K562 (cell line): ENCODE data around the gene TARS2. TPM values are rescaled to one million over a fixed set of nuclear protein-coding genes. Genes with fewer than 3 reads are reported as not detected.

ENCODE experiments used
- ARID1B ChIP-seq: fragments of 450-650 bp; IDR thresholded peaks from 2 replicates; pipeline ENCODE4 v1.6.1; 2016; ENCODE audit warnings: antibody characterized with exemption, mild to moderate bottlenecking, inconsistent platforms
- CC2D1A ChIP-seq: fragments of 450-650 bp; IDR thresholded peaks from 2 replicates; pipeline ENCODE4 v1.6.1; 2017; ENCODE audit warnings: mild to moderate bottlenecking
- MCM2 ChIP-seq: fragments of 450-650 bp; IDR thresholded peaks from 2 replicates; pipeline ENCODE4 v1.6.1; 2017; ENCODE audit warnings: low read depth, mild to moderate bottlenecking
- NEUROD1 ChIP-seq: fragments of 150-350 bp; IDR thresholded peaks from 2 replicates; pipeline ENCODE4 v1.6.1; 2014; ENCODE audit warnings: borderline replicate concordance, low read length, low read depth; ENCODE audit not compliant: partially characterized antibody
- PURB ChIP-seq: sonication (generic); formaldehyde crosslinking; IDR thresholded peaks from 2 replicates; pipeline ENCODE4 v1.9.0; 2021; ENCODE audit warnings: low read depth, mild to moderate bottlenecking, missing genetic modification reagents
- SOX6 ChIP-seq: fragments of 450-650 bp; IDR thresholded peaks from 2 replicates; pipeline ENCODE4 v1.6.1; 2014; ENCODE audit warnings: mild to moderate bottlenecking
- TEAD4 ChIP-seq, 2 experiments: sonication (generic) in 1 of 2; formaldehyde crosslinking in 1 of 2; IDR thresholded peaks; 2 replicates each; pipeline versions ENCODE4 v1.6.1 to v1.8.0; 2012 to 2022; ENCODE audit warnings: borderline replicate concordance in 1 of 2, inconsistent platforms in 1 of 2, low read length in 1 of 2, mild to moderate bottlenecking in 1 of 2, missing genetic modification reagents in 1 of 2
- THRAP3 ChIP-seq: fragments of 450-650 bp; IDR thresholded peaks from 2 replicates; pipeline ENCODE4 v1.6.1; 2016; ENCODE audit warnings: mild to moderate bottlenecking, inconsistent platforms, borderline replicate concordance
- YBX1 ChIP-seq: fragments of 450-650 bp; IDR thresholded peaks from 2 replicates; pipeline ENCODE4 v1.7.1; 2016; ENCODE audit warnings: mild to moderate bottlenecking
- ZNF347 ChIP-seq: fragments of 450-650 bp; formaldehyde crosslinking; IDR thresholded peaks from 2 replicates; pipeline ENCODE4 v1.4.0; 2020; ENCODE audit warnings: low read depth, mild to moderate bottlenecking, moderate library complexity
- polyA plus RNA-seq, 8 experiments: library from polyadenylated mRNA; depleted of rRNA in 4 of 8; stranded (reverse) in 5 of 8; unstranded in 3 of 8; fragments of >200 nt; fragmentation: Nextera tagmentation in 2 of 8; fragmentation: Illumina TruSeq in 1 of 8; extraction: Ambion mirVana in 2 of 8; extraction: Trizol in 1 of 8; gene quantifications; 2 replicates each; pipeline versions ENCODE4 v1.2.1 to v1.2.3, GENCODE V29; 2011 to 2014; ENCODE audit warnings: inconsistent platforms in 1 of 8, missing spikeins in 1 of 8
- total RNA-seq, 7 experiments: library from RNA; depleted of rRNA in 6 of 7; stranded (reverse); fragments of >200 nt in 6 of 7; fragmentation: Illumina TruSeq in 2 of 7; extraction: Trizol in 2 of 7; gene quantifications; 2 replicates each; pipeline versions ENCODE4 v1.2.1 to v1.2.3, GENCODE V29; 2011 to 2021; ENCODE audit warnings: low replicate concordance in 1 of 7
- TF ChIP-seq, protein P1 (sequence below): fragments of 450-650 bp; formaldehyde crosslinking; IDR thresholded peaks from 2 replicates; pipeline ENCODE4 v1.4.0; 2020; ENCODE audit warnings: mild to moderate bottlenecking, moderate library complexity
- TF ChIP-seq, protein P2 (sequence below): fragments of 450-650 bp; IDR thresholded peaks from 2 replicates; pipeline ENCODE4 v1.6.1; 2016
- TF ChIP-seq, protein P3 (sequence below): fragments of 450-650 bp; IDR thresholded peaks from 2 replicates; pipeline ENCODE4 v1.6.1; 2018; ENCODE audit not compliant: partially characterized antibody
- TF ChIP-seq, protein P4 (sequence below), 2 experiments: fragments of 450-650 bp in 1 of 2; sonication (generic) in 1 of 2; formaldehyde crosslinking in 1 of 2; IDR thresholded peaks in 1 of 2; conservative IDR thresholded peaks in 1 of 2; 2 replicates each; pipeline versions ENCODE4 v1.6.1 to v1.8.1; 2016 to 2023; ENCODE audit warnings: mild to moderate bottlenecking in 2 of 2, moderate library complexity in 2 of 2, inconsistent platforms in 1 of 2, missing genetic modification reagents in 1 of 2
- TF ChIP-seq, protein P5 (sequence below): IDR thresholded peaks from 2 replicates; pipeline ENCODE4 v1.6.1; 2011; ENCODE audit not compliant: insufficient read length; ENCODE audit errors: extremely low read depth
- TF ChIP-seq, protein P6 (sequence below): sonication (generic); formaldehyde crosslinking; IDR thresholded peaks from 2 replicates; pipeline ENCODE4 v1.8.0; 2023; ENCODE audit warnings: mild to moderate bottlenecking, missing genetic modification reagents

Gene TARS2
- total and polyA plus RNA-seq, 9 of the 15 experiments (the other 6 are each of a cell fraction or from before 2014, with no cell fraction given), result 17.0 to 64.2 (median 39.4) TPM

DNA sequence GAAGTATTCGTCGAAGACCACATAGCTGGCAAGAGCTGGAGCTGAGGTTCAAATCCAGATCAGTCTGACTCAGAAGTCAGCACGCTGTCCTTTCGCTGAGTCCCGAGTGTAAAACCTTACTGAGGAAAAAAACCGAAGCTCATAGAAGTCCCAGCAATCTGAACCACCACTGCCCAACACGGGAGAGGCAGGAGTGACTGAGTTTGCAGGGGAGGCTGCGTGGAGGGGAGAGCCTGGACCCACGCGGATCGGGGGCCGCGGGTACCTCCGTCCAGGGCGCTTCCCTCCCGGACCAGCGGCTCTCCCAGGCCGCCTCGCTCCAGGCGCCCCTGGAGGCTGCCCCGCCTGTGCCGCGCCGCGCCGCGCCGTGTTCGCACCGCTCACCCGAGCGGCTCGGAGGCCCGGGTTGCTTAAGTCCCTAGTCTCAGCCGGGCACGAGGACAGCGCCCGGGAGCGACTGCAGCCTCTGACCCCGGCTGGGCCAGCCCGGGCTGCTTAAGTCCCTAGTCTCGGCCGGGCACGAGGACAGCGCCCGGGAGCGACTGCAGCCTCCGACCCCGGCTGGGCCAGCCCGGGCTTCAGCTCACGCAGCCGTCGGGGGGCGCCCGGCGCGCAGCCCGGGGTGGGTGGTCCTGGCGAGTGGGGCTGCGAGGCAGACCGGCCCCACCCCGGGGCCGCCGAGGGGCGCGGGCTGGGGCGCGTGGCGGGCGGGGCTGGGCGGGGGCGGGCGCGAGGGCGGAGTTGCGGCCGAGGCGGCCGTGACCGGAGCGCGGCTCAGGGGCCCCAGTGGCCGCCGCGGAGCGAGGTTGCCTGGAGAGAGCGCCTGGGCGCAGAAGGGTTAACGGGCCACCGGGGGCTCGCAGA, 61.6 kb downstream of the TARS2 start, which contains the start of gene ADAMTSL4 (continued):
- TF ChIP-seq, protein P1, sequence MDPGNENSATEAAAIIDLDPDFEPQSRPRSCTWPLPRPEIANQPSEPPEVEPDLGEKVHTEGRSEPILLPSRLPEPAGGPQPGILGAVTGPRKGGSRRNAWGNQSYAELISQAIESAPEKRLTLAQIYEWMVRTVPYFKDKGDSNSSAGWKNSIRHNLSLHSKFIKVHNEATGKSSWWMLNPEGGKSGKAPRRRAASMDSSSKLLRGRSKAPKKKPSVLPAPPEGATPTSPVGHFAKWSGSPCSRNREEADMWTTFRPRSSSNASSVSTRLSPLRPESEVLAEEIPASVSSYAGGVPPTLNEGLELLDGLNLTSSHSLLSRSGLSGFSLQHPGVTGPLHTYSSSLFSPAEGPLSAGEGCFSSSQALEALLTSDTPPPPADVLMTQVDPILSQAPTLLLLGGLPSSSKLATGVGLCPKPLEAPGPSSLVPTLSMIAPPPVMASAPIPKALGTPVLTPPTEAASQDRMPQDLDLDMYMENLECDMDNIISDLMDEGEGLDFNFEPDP (CRISPR knock-in tag), result no peak
- TF ChIP-seq, protein P2, sequence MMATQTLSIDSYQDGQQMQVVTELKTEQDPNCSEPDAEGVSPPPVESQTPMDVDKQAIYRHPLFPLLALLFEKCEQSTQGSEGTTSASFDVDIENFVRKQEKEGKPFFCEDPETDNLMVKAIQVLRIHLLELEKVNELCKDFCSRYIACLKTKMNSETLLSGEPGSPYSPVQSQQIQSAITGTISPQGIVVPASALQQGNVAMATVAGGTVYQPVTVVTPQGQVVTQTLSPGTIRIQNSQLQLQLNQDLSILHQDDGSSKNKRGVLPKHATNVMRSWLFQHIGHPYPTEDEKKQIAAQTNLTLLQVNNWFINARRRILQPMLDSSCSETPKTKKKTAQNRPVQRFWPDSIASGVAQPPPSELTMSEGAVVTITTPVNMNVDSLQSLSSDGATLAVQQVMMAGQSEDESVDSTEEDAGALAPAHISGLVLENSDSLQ, result no peak
- TF ChIP-seq, protein P3, sequence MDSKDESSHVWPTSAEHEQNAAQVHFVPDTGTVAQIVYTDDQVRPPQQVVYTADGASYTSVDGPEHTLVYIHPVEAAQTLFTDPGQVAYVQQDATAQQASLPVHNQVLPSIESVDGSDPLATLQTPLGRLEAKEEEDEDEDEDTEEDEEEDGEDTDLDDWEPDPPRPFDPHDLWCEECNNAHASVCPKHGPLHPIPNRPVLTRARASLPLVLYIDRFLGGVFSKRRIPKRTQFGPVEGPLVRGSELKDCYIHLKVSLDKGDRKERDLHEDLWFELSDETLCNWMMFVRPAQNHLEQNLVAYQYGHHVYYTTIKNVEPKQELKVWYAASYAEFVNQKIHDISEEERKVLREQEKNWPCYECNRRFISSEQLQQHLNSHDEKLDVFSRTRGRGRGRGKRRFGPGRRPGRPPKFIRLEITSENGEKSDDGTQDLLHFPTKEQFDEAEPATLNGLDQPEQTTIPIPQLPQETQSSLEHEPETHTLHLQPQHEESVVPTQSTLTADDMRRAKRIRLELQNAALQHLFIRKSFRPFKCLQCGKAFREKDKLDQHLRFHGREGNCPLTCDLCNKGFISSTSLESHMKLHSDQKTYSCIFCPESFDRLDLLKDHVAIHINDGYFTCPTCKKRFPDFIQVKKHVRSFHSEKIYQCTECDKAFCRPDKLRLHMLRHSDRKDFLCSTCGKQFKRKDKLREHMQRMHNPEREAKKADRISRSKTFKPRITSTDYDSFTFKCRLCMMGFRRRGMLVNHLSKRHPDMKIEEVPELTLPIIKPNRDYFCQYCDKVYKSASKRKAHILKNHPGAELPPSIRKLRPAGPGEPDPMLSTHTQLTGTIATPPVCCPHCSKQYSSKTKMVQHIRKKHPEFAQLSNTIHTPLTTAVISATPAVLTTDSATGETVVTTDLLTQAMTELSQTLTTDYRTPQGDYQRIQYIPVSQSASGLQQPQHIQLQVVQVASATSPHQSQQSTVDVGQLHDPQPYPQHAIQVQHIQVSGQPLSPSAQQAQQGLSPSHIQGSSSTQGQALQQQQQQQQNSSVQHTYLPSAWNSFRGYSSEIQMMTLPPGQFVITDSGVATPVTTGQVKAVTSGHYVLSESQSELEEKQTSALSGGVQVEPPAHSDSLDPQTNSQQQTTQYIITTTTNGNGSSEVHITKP, result no peak
- no peak for TF ChIP-seq THRAP3
- no peak for TF ChIP-seq CC2D1A
- TF ChIP-seq TEAD4 (IDR thresholded peaks at IDR 0.05; ENCODE audit: low read length), result no peak
- peak; percentile 68; the same call in 1 of the 2 replicates for TF ChIP-seq TEAD4 (CRISPR knock-in tag; IDR thresholded peaks at IDR 0.05; ENCODE audit: borderline replicate concordance)
- no peak for TF ChIP-seq ARID1B
- TF ChIP-seq, protein P4, sequence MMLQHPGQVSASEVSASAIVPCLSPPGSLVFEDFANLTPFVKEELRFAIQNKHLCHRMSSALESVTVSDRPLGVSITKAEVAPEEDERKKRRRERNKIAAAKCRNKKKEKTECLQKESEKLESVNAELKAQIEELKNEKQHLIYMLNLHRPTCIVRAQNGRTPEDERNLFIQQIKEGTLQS (IDR thresholded peaks at IDR 0.05), result no peak
- TF ChIP-seq, protein P4 (CRISPR knock-in tag; conservative IDR thresholded peaks at IDR 0.05), result no peak
- no peak for TF ChIP-seq PURB (CRISPR knock-in tag)
- TF ChIP-seq YBX1, result no peak
- TF ChIP-seq, protein P5, sequence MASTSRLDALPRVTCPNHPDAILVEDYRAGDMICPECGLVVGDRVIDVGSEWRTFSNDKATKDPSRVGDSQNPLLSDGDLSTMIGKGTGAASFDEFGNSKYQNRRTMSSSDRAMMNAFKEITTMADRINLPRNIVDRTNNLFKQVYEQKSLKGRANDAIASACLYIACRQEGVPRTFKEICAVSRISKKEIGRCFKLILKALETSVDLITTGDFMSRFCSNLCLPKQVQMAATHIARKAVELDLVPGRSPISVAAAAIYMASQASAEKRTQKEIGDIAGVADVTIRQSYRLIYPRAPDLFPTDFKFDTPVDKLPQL, result no peak
- TF ChIP-seq ZNF347, result no peak
- TF ChIP-seq, protein P6, sequence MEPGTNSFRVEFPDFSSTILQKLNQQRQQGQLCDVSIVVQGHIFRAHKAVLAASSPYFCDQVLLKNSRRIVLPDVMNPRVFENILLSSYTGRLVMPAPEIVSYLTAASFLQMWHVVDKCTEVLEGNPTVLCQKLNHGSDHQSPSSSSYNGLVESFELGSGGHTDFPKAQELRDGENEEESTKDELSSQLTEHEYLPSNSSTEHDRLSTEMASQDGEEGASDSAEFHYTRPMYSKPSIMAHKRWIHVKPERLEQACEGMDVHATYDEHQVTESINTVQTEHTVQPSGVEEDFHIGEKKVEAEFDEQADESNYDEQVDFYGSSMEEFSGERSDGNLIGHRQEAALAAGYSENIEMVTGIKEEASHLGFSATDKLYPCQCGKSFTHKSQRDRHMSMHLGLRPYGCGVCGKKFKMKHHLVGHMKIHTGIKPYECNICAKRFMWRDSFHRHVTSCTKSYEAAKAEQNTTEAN (CRISPR knock-in tag), result 0 out of 2 replicates have a peak, but pooled peaks have one; percentile 40
- no peak for TF ChIP-seq NEUROD1
- TF ChIP-seq MCM2, result no peak
- TF ChIP-seq SOX6, result 0 out of 2 replicates have a peak, but pooled peaks have one; percentile 9
